ENCODE measurements around the gene FTH1. TPM values are rescaled to one million over a fixed set of nuclear protein-coding genes. Genes with fewer than 3 reads are reported as not detected.
"Not testable (repeated sequence)": the region's sequence is repeated elsewhere in the genome, so short reads cannot be mapped to it uniquely, and the experiment has no call there.

FTH1 gene
- total RNA-seq, 1 experiment from 2014 or later = 301 TPM

DNA sequence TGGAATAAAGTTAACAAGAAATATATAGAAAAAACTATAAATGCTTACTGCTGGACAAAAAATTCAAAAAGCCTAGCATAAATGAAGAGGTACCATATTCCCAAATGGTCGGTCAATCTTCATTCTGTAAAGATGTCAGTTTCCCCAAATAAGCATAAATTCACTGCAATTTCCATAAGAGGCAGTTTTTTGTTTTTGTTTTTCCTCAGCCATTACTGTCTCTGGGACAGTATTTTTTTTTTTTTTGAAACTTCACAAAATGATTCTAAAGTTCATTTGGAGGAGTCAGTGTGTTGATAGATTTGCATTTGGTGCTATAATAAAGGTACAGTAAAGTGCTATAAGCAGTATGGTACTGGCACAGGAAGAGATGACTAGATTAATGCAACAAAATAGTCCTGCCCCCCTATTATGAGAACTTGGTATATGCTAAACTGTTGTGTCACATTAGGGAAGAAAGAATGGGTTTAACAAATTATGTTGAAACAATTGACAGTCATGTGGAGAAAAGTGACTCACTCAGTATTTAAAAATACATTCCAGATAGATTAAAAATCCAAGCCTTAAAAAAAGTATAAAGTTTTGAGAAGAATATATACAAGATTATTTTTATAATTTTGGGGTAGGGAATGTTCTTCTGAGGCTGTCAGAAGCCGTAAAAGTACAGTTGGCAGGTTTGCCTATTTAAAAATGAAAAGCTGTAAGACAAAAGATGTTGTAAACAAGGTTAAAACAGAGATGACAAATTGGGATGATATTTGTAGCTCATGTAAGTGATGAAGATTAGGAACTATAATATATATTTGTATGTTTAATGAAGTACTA is 2.6 kb upstream of the FTH1 start:
- no peaks in the 10 kb centered on the region for H3K9me3 ChIP-seq

DNA sequence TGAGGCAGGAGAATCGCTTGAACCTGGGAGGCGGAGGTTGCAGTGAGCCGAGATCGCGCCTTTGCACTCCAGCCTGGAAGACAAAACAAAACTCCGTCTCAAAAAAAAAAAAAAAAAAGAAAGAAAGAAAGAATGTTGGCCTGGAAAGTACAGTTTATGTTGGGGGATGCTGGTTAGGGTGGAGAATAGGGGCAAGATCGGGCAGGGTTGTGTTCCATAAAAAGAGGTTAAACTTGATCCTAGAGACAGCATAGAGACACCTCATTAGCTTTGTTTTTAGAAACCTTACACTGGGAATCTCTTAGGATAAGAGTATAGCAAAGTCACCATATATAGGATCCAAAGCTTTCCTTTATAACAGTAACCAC is 1.9 kb upstream of the FTH1 start:
- no peaks in the 10 kb centered on the region for H3K27me3 ChIP-seq
- no peak overlapping the region for H3K4me3 ChIP-seq
- H3K9me3 ChIP-seq = no peaks in the 10 kb centered on the region
- peaks cover 25% of the 10 kb centered on the region for H3K36me3 ChIP-seq
- DNase-seq = no peak

More for the DNA sequence above, 2.6 kb upstream of the FTH1 start:
- no peak for DNase-seq
- H3K36me3 ChIP-seq = peaks cover 19% of the 10 kb centered on the region
- no peak overlapping the region for H3K4me3 ChIP-seq
- no peaks in the 10 kb centered on the region for H3K27me3 ChIP-seq

DNA sequence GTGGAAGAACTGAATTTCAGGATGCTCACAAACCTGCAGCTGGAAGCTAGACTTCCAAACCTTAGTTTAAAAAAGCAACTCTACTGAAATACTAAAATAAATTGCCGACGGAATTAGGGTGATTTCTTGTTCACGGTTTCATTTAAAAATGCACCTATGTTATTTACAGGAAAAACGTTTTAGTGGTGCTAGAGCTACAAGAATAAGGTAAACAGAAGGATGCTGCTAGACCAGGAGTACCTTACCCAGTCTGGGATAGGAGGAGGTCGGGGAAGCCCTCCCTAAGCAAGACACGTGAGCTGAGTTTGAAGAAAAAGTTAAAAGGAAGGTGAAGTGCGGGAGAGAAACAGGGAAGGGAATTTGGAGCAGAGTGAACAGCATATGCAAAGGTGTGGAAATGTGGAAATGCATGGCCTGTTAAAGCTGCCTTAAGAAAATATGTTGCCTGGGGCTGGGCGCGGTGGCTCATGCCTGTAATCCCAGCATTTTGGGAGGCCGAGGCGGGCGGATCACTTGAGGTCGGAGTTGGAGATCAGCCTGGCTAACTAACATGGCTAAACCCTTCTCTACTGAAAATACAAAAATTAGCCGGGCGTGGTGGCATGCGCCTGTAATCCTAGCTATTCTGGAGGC is 1.4 kb upstream of the FTH1 start:
- H3K36me3 ChIP-seq = peaks cover 30% of the 10 kb centered on the region

DNA sequence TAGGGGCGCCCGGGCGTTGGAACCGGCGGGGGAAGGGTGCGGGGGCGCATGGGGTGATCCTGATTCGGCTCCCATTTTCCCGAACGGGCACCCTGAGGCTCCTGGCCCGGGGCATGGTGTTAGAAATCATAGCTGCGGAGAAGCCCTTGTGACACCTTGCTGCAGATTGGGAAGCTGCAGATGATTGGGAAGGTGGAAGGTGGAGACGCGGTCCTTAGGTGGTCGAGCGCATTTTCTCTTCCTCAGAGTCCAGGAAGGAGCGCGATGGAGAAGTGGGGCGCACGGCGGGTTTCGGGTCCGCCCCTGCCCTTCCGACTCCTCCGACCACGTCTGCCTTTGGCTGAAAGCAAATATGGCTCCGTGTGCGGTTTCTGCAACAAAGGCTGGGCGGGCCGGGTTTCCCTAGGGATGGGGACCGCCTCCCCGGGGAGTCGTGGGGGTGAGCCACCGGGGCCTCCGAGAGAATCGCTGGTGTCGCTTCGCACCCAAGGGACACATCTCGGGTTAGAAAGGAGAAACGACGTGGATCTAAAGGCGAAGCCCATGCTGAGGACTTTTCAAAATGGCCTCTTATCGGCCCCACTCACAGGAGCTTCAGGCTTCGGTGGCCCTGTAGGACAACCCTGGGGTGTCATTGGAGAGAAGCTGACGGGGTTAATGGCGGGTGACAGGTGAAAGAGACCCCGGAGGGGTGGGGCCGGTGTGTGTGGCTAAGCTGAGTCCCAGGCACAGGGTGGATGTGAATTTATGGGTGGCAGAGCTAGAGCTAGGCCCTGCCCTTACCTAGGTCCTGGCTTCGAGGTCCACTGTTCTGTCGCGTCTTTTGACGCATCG is 707 bp upstream of the FTH1 start:
- no peaks in the 10 kb centered on the region for H3K27me3 ChIP-seq
- H3K9me3 ChIP-seq = no peaks in the 10 kb centered on the region
- no peak for DNase-seq
- peaks cover 34% of the 10 kb centered on the region for H3K36me3 ChIP-seq
- peak overlapping the region; percentile 89 for H3K4me3 ChIP-seq

More for the DNA sequence above, 1.4 kb upstream of the FTH1 start:
- no peaks in the 10 kb centered on the region for H3K9me3 ChIP-seq
- no peaks in the 10 kb centered on the region for H3K27me3 ChIP-seq
- H3K4me3 ChIP-seq = no peak overlapping the region; the same call in 1 of the 2 replicates
- no peak for DNase-seq

DNA sequence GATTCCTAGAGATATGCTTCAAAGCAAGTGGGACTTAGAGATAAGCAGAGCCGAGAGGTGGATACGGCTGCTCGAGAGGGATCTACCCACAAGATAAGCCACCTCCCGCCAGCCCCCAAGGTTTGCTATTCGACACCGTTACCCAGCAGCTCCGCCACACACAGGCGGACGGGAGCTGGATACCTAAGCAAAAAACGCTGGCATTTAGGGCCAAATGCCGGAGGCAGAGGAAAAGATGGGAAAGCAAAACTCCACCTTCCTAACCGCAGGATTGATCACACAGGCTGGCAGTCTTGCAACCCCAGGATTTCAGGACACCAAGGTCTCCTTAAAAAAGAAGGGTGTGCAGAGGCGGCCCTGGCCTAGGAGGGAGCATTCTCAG is 709 bp downstream of the FTH1 start:
- Histone ChIP-seq H3K27me3 (no peaks in the 10 kb centered on the region), H3K9me3 (no peaks in the 10 kb centered on the region), H3K4me3 (peak overlapping the region; percentile 89), H3K36me3 (peaks cover 37% of the 10 kb centered on the region)
- DNase-seq = peak; percentile 31

DNA sequence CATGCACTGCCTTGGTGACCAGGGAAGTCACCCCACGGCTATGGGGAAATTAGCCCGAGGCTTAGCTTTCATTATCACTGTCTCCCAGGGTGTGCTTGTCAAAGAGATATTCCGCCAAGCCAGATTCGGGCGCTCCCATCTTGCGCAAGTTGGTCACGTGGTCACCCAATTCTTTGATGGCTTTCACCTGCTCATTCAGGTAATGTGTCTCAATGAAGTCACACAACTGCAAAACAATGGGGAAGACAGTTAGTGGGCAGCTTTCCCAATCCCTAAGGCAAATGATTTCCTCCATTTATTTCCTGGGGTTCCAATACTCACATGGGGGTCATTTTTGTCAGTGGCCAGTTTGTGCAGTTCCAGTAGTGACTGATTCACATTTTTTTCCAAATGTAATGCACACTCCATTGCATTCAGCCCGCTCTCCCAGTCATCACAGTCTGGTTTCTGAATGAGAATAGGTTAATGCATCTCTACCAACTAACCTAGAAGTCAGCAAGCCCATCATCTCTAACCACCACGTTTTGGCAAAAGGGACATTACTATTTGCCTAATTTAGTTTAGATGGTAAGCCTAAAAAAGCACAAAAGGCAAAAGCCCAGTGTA is 2.7 kb downstream of the FTH1 start:
- Histone ChIP-seq H3K4me3 (peak overlapping the region; percentile 89), H3K36me3 (peaks cover 37% of the 10 kb centered on the region)
- H3K9me3 ChIP-seq, DNase-seq, H3K27me3 ChIP-seq: not testable (repeated sequence)

DNA sequence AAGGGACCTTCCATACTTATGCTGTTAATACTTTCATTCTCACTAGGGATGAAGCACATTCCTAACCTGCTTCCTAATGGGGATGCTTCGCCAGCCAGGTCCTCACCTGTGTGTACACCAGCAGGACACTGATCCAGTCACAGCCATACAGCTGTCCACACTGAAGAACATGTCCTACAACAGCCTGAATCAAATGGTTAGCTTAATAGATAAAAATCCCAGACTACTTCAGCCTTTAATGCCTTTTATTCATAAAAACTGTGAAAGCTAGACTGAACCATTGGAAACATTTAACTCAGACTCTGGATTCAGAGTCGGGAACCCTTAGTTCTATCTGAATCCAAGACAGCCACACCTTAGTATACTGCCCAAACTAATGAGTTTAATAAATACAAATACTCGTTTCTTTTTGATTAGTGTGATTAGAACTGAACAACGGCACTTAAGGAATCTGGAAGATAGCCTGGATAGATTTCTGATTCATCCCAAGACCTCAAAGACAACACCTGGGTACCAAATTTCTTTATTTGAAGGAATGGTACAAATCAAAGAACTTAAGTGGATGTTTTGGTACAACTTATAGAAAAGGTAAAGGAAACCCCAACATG is 3.3 kb downstream of the FTH1 start:
- no peaks in the 10 kb centered on the region for H3K9me3 ChIP-seq
- peaks cover 37% of the 10 kb centered on the region for H3K36me3 ChIP-seq
- no peak for DNase-seq
- H3K4me3 ChIP-seq = no peak overlapping the region; the same call in 1 of the 2 replicates
- no peaks in the 10 kb centered on the region for H3K27me3 ChIP-seq

DNA sequence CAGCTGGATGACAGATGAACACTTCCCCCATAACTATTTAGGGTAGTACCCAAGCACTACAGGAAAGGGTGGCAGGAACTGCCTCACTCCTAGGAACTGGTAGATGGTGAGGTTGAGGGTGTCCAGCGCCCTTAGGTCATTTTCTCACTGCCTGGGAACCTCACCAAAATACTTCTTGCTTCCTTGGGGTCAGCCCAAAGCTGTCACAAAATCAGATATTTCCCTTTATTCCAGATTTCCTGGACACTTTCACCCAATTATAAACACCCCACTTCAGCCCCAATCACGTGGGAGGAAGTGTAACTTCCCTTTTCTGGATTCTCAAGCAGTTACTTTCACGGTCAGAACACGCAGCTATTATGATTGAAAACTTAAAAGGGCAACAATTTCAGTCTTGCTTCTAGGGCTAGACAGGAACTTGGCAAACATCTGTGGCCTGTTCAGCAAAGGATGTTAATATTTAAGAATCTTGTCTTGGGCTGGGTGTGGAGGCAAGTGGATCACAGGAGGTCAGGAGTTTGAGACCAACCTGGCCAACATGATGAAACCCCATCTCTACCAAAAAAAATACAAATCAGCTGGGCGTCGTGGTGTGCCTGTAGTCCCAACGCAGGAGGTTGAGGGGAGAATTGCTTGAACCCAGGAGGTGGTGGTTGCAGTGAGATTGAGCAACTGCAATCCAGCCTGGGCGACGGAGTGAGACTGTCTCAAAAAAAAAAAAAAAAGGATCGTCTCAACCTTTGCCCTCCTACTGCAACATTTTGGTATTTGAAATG is 4.0 kb downstream of the FTH1 start:
- Histone ChIP-seq H3K27me3 (no peaks in the 10 kb centered on the region), H3K9me3 (no peaks in the 10 kb centered on the region), H3K36me3 (peaks cover 37% of the 10 kb centered on the region), H3K4me3 (no peak overlapping the region)
- no peak for DNase-seq

DNA sequence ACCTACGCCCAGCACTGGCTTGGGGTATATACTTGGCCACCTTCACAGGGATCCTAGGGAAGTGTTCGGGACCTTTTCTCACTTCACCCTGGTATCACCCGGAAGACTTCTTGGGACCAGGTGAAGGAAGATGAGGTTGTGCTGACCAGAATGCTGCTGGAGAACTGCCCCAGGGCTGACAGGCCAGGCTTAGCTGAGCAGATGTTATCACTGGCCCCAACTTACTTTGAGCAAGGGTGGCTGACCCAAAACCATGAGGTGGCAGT is 4.5 kb downstream of the FTH1 start:
- peaks cover 37% of the 10 kb centered on the region for H3K36me3 ChIP-seq
- H3K4me3 ChIP-seq = no peak overlapping the region
- H3K27me3 ChIP-seq = no peaks in the 10 kb centered on the region
- no peak for DNase-seq
- no peaks in the 10 kb centered on the region for H3K9me3 ChIP-seq

DNA sequence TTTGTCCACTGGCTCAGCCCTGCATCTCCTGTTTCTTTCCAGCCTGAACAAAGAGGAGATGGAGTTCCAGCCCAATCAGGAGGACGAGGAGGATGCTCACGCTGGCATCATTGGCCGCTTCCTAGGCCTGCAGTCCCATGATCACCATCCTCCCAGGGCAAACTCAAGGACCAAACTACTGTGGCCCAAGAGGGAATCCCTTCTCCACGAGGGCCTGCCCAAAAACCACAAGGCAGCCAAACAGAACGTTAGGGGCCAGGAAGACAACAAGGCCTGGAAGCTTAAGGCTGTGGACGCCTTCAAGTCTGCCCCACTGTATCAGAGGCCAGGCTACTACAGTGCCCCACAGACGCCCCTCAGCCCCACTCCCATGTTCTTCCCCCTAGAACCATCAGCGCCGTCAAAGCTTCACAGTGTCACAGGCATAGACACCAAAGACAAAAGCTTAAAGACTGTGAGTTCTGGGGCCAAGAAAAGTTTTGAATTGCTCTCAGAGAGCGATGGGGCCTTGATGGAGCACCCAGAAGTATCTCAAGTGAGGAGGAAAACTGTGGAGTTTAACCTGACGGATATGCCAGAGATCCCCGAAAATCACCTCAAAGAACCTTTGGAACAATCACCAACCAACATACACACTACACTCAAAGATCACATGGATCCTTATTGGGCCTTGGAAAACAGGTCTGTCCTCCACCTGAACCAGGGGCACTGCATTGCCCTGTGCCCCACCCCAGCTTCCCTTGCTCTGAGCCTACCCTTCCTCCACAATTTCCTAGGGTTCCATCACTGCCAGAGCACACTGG is 5.0 kb downstream of the FTH1 start:
- Histone ChIP-seq H3K4me3 (no peak overlapping the region), H3K9me3 (no peaks in the 10 kb centered on the region), H3K36me3 (peaks cover 37% of the 10 kb centered on the region), H3K27me3 (no peaks in the 10 kb centered on the region)
- no peak for DNase-seq

DNA sequence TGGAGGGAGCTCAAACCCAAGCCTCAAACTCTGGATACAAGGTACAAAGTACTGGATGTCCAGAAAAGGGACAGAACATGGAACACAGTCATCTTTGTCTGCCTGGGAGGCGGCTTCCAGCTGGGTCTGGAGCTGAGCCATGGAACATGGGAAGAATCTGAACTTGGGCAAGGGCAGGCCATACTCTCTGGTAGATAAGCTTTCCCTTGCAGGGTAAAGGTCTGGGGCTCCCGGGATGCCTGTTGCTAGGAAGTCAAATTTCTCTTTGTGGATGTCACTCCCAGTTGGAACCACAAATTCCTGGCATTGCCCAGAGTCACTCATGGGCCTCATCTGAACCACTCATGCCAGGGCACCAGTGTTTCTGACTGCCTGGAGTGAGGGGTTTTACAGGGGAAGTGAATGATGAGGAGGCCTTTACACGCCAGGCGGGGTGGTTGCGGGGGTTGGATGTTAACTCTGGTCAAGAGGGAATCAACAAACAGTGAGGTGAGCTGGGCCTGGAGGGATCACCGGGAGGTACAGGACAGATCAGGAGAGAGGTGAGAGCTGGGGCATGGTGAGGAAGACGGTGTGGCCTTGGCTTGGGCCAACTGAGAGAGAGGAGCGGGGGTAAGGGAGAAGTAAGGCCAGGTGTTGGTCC is 5.7 kb downstream of the FTH1 start:
- Histone ChIP-seq H3K4me3 (no peak overlapping the region), H3K36me3 (peaks cover 35% of the 10 kb centered on the region), H3K27me3 (no peaks in the 10 kb centered on the region), H3K9me3 (no peaks in the 10 kb centered on the region)
- no peak for DNase-seq

DNA sequence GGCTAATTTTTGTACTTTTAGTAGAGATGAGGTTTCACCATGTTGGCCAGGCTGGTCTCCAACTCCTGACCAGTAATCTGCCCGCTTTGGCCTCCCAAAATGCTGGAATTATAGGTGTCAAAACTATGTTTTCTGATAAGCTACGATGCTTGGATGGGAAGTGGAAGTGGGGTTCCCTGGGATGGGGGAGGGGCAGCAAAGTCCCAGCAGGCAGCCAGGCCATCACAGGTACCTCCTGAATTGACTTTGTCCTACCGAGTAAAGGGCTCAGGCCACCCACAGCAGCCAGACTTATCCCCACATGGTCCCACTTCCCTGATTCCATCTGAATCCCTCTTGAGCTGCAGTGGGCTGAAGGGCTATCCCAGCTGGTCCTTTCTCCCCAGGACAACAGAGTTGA is 6.9 kb downstream of the FTH1 start:
- no peak for DNase-seq
- no peaks in the 10 kb centered on the region for H3K27me3 ChIP-seq
- H3K4me3 ChIP-seq = no peak overlapping the region
- H3K36me3 ChIP-seq = peaks cover 23% of the 10 kb centered on the region
- no peaks in the 10 kb centered on the region for H3K9me3 ChIP-seq

DNA sequence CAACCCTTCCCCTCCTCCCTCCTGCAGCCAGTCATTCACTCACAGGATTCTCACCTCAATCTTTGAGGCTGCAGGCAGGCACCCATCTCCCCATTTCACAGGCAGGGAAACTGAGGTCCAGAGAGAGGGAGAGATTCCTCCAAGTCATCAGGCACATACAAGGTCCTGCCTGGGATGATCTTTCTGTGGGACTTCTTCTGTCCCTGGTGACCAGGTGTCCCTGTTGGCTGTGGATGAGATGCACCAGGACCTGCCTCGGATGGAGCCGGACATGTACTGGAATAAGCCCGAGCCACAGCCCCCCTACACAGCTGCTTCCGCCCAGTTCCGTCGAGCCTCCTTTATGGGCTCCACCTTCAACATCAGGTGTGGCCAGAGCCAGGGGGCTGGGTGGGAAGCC is 7.8 kb downstream of the FTH1 start:
- no peaks in the 10 kb centered on the region for H3K27me3 ChIP-seq
- H3K4me3 ChIP-seq = no peak overlapping the region
- H3K9me3 ChIP-seq = no peaks in the 10 kb centered on the region
- H3K36me3 ChIP-seq = peaks cover 15% of the 10 kb centered on the region
- no peak for DNase-seq

DNA sequence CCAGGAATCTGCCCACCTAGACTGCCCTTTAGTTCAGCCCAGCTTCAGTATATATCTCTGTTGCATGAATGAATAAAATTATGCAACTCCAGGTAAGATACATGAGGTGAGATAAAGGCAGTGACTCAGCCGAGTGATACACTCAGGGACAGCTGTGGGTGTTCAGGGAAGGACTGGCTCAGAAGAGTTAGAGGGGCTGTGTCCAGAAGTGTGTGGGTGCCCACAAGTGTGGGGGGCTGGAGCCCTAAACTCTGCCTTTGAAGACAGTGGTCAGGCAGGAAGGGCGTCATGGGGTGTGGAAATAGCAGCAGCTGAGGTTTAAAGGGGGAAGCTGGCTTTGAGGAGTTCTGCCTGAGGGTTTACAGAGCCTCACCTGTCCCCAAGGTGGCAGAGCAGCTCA is 8.3 kb downstream of the FTH1 start:
- Histone ChIP-seq H3K4me3 (no peak overlapping the region), H3K27me3 (no peaks in the 10 kb centered on the region), H3K9me3 (no peaks in the 10 kb centered on the region), H3K36me3 (peaks cover 9% of the 10 kb centered on the region)
- no peak for DNase-seq

DNA sequence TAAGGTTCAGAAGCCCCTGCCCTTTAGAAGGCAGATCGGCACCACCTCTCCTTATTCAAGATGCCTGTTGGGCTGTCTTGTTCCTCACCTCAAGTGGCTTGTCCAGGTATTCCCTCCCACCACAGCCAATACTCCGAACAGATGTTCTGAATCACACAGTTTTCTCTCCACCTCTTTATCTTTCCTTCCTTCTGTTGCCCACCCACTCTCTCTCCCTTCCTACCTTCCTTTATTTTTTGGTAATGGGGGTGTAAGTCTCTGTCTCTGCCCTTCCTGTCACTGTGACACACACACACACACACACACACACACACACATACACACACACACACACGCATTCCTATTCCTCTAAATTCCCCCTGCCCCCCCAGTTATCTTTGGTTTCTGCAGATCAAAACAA is 8.8 kb downstream of the FTH1 start:
- H3K36me3 ChIP-seq = peaks cover 4% of the 10 kb centered on the region
- H3K9me3 ChIP-seq = no peaks in the 10 kb centered on the region
- no peaks in the 10 kb centered on the region for H3K27me3 ChIP-seq
- no peak overlapping the region for H3K4me3 ChIP-seq
- DNase-seq = no peak

Data from MG63 (cell line).